Left cardiac atrium (tissue), 4 donors: Measurements from ENCODE around the gene DEPDC5. TPM values are rescaled to one million over a fixed set of nuclear protein-coding genes. Genes with fewer than 3 reads are reported as not detected.
A peak's percentile ranks its signal among the peaks of the same experiment; 100 is the strongest.
"Not testable (repeated sequence)": the region's sequence is repeated elsewhere in the genome, so short reads cannot be mapped to it uniquely, and the experiment has no call there.

Experiments used
- ATAC-seq, 2 donors: fragments of 200-7000 bp; cut with Tn5 transposase; one replicate each; pipeline ENCODE4 v1.9.1; 2020; ENCODE audit warnings: mild to moderate bottlenecking in 2 of 2, moderate library complexity in 2 of 2
- DNase-seq: peaks from one replicate; pipeline ENCODE4 v3.0.0-alpha.2; 2020
- intact Hi-C, 2 donors: fragments of 100-400 bp; cut with DNase I; formaldehyde crosslinking; loops; one replicate each; pipeline versions ENCODE4 v1.14.1 to v1.15.1; 2022 to 2023
- total RNA-seq, 2 donors: library from RNA; stranded (reverse); fragmentation: NEBNext Ultra II Directional; extraction: Animal tissue kit (Norgen Biotek cat#: 25700); gene quantifications; one replicate each; pipeline ENCODE4 v1.2.1, GENCODE V29; 2021
- donor health status: DM: no; HTN: yes; CAD: no.
- donor health status: DM: no; HTN: yes; CAD: no; lungs with severe emphysema.
- donor health status: DM: yes; HTN: yes; CAD: no.
- donor health status: Dilated cardiomyopathy.

Gene DEPDC5
- total RNA-seq, 2 donors from 2014 or later = 12.2 to 14.7 TPM

- DNase-seq (no peak), ATAC-seq (no peak)
- intact Hi-C loops = no loop called here
Measured at GRCh38 chr22:31743871-31744270, 9.9 kb upstream of the DEPDC5 start.

- ATAC-seq (no peak), DNase-seq (no peak)
- intact Hi-C loops = no loop called here
Measured at GRCh38 chr22:31747441-31747840, 6.4 kb upstream of the DEPDC5 start.

- ATAC-seq (no peak), DNase-seq (no peak)
- intact Hi-C loops = no loop called here
Measured at GRCh38 chr22:31748490-31748889, 5.3 kb upstream of the DEPDC5 start.

GRCh38 chr22:31749636-31750364, 4.0 kb upstream of the DEPDC5 start, which contains the start of gene PRR14L:
TSS of gene PRR14L (minus strand) at chr22:31750132. CDS start at chr22:31738860, 11,272 bp downstream.
- ATAC-seq (peak; percentile 88 to 91), DNase-seq (peak; percentile 98)
- intact Hi-C loops = no loop called here

- intact Hi-C loops = no loop called here
- no peak for ATAC-seq
Measured at GRCh38 chr22:31750365-31751284, 3.2 kb upstream of the DEPDC5 start.

GRCh38 chr22:31752096-31752847, 1.5 kb upstream of the DEPDC5 start:
- DNase-seq (no peak), ATAC-seq (no peak)
- intact Hi-C loops = no loop called here

More at GRCh38 chr22:31750365-31751284, 3.2 kb upstream of the DEPDC5 start:
- DNase-seq = no peak

- ATAC-seq = peak; percentile 10 to 13
- intact Hi-C loops = no loop called here
- peak; percentile 57 for DNase-seq
Measured at GRCh38 chr22:31753005-31753633, 700 bp upstream of the DEPDC5 start.

- intact Hi-C loops = no loop called here
Measured at GRCh38 chr22:31754813-31755212, 994 bp downstream of the DEPDC5 start.

GRCh38 chr22:31757265-31757664, 3.4 kb downstream of the DEPDC5 start:
- intact Hi-C loops = no loop called here
- ATAC-seq = no peak
- DNase-seq = no peak

More at GRCh38 chr22:31754813-31755212, 994 bp downstream of the DEPDC5 start:
- DNase-seq (no peak), ATAC-seq (no peak)

GRCh38 chr22:31758860-31759259, 5.0 kb downstream of the DEPDC5 start:
- ATAC-seq, DNase-seq, intact Hi-C loops: not testable (repeated sequence)

GRCh38 chr22:31764785-31765184, 11.0 kb downstream of the DEPDC5 start:
- intact Hi-C loops = no loop called here
- no peak for DNase-seq
- no peak for ATAC-seq

GRCh38 chr22:31768422-31769059, 14.7 kb downstream of the DEPDC5 start:
- DNase-seq = no peak
- no peak for ATAC-seq
- intact Hi-C loops = no loop called here

GRCh38 chr22:31773416-31773815, 19.6 kb downstream of the DEPDC5 start:
- intact Hi-C loops = no loop called here
- no peak for ATAC-seq

GRCh38 chr22:31776231-31776630, 22.4 kb downstream of the DEPDC5 start:
- no peak for DNase-seq
- intact Hi-C loops = no loop called here
- no peak for ATAC-seq

More at GRCh38 chr22:31773416-31773815, 19.6 kb downstream of the DEPDC5 start:
- no peak for DNase-seq

GRCh38 chr22:31789803-31790202, 36.0 kb downstream of the DEPDC5 start:
- ATAC-seq (peak; percentile 82 to 88), DNase-seq (no peak)
- intact Hi-C loops = no loop called here

GRCh38 chr22:31790240-31790639, 36.4 kb downstream of the DEPDC5 start:
- ATAC-seq = peak in 1 of 2 donors; percentile 11

GRCh38 chr22:31799358-31799757, 45.5 kb downstream of the DEPDC5 start:
- ATAC-seq, intact Hi-C loops, DNase-seq: not testable (repeated sequence)

More at GRCh38 chr22:31790240-31790639, 36.4 kb downstream of the DEPDC5 start:
- DNase-seq = no peak
- intact Hi-C loops = no loop called here

GRCh38 chr22:31800065-31800464, 46.2 kb downstream of the DEPDC5 start:
- no peak for DNase-seq
- intact Hi-C loops = no loop called here
- no peak for ATAC-seq
